PC-9 (cell line): ENCODE measurements around the gene KDM4C. TPM values are rescaled to one million over a fixed set of nuclear protein-coding genes. Genes with fewer than 3 reads are reported as not detected.

ENCODE experiments used
- BruUV-seq: library from RNA; stranded (reverse); fragments of 400-500 nt; replicated peaks from 2 replicates; lab custom pipeline; 2021; lab: Mats Ljungman, UMichigan
- CTCF ChIA-PET: fragments of 300-600 bp; sonication (Branson Sonifier 250); formaldehyde crosslinking; loops from one replicate; lab custom pipeline; 2022; ENCODE audit warnings: antibody characterized with exemption; lab: Charles Lee
- POLR2A ChIA-PET: fragments of 300-600 bp; sonication (Branson Sonifier 250); formaldehyde crosslinking; loops from one replicate; lab custom pipeline; 2022; ENCODE audit warnings: antibody characterized with exemption; ENCODE audit not compliant: unreplicated experiment; lab: Charles Lee
- DNase-seq, 2 experiments: peaks; one replicate each; pipeline versions ENCODE4 v3.0.0 to v3.0.0-alpha.2; 2015 to 2022; ENCODE audit warnings: mixed read lengths in 1 of 2
- H2AFZ ChIP-seq: fragments of 200-600 bp; sonication (generic); 2 replicates; pipeline ENCODE4 v1.8.1; 2017; ENCODE audit warnings: antibody characterized with exemption
- H3F3A ChIP-seq: fragments of 200-600 bp; sonication (generic); 2 replicates; pipeline ENCODE4 v1.8.1; 2017; ENCODE audit warnings: antibody characterized with exemption, mild to moderate bottlenecking, low read depth; ENCODE audit not compliant: insufficient read depth
- H3K27ac ChIP-seq: fragments of 200-600 bp; sonication (generic); 2 replicates; pipeline ENCODE4 v1.6.1; 2016; ENCODE audit warnings: mixed run types
- H3K27me3 ChIP-seq: fragments of 200-600 bp; sonication (generic); 2 replicates; pipeline ENCODE4 v1.6.1; 2016; ENCODE audit warnings: low read depth, mixed run types; ENCODE audit not compliant: insufficient read depth
- H3K36me3 ChIP-seq: fragments of 200-600 bp; sonication (generic); 2 replicates; pipeline ENCODE4 v1.6.1; 2016; ENCODE audit warnings: low read depth, mixed run types
- H3K4me1 ChIP-seq: fragments of 200-600 bp; sonication (generic); replicated peaks from 2 replicates; pipeline ENCODE4 v1.6.1; 2016; ENCODE audit warnings: mixed run types; ENCODE audit not compliant: insufficient read depth
- H3K4me2 ChIP-seq: fragments of 200-600 bp; sonication (generic); 2 replicates; pipeline ENCODE4 v1.6.1; 2017; ENCODE audit warnings: mixed run types
- H3K4me3 ChIP-seq: fragments of 200-600 bp; sonication (generic); 2 replicates; pipeline ENCODE4 v1.6.1; 2016; ENCODE audit warnings: mixed run types
- H3K79me2 ChIP-seq: fragments of 200-600 bp; sonication (generic); 2 replicates; pipeline ENCODE4 v1.6.1; 2017; ENCODE audit warnings: low read depth, mixed run types
- H3K9me2 ChIP-seq: fragments of 200-600 bp; sonication (generic); 2 replicates; pipeline ENCODE4 v1.8.1; 2017; ENCODE audit warnings: mild to moderate bottlenecking; ENCODE audit not compliant: insufficient read depth
- H3K9me3 ChIP-seq: fragments of 200-600 bp; sonication (generic); 2 replicates; pipeline ENCODE4 v1.8.1; 2016; ENCODE audit warnings: low read depth; ENCODE audit not compliant: insufficient read depth
- H4K20me1 ChIP-seq: fragments of 200-600 bp; sonication (generic); 2 replicates; pipeline ENCODE4 v1.8.1; 2017; ENCODE audit not compliant: insufficient read depth
- CTCF ChIP-seq: fragments of 200-600 bp; sonication (generic); conservative IDR thresholded peaks from 2 replicates; pipeline ENCODE4 v1.6.1; 2017; ENCODE audit warnings: mixed run types, antibody characterized with exemption, mild to moderate bottlenecking, moderate library complexity
- EZH2 ChIP-seq: fragments of 200-600 bp; sonication (generic); IDR thresholded peaks from 2 replicates; pipeline ENCODE4 v1.8.0; 2017; ENCODE audit warnings: antibody characterized with exemption, low read depth
- intact Hi-C: fragments of 100-400 bp; cut with micrococcal nuclease; formaldehyde crosslinking; loops from one replicate; pipeline ENCODE4 v1.10.0; 2022; ENCODE audit not compliant: unreplicated experiment
- total RNA-seq: library from RNA; stranded (reverse); gene quantifications from 2 replicates; pipeline ENCODE4 v1.2.3, GENCODE V29; 2021

KDM4C gene
- total RNA-seq, 1 experiment from 2014 or later: 12.9 TPM

DNA sequence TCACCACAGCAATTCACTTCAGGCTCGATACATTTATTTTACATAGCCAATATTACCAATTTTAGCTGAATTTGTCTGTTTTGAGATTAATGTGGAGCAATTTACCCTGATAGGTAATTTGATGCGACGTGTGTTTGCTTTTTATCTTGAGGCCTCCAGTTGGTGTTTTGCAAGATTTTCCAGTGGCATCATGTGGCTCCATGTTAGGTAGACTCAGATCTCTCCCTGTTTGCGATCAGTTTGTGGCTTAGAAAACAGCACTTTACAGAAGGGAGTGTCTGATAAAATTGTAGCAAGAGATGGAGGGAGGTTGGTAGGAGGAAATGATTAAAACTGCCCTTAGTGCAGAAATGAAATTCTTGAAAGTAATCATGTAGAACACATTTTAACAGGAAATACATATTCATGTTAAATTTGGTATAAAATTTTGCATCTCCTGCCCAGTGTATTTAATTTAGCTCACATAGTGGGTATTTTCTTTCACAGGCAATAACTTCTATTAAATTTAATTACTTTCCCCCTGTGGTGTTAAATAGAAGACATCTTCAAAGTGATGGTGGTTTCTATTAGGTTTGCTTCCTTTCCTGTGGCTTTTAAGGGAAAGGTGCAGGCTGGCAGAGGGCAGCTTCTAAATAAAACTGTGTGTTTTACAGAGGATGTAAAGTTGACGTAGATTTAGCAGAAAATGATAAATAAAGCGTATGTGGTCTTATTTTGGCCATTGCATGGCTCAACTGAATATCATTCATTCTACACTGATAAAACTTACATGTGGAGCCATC lies 135.8 kb downstream of the KDM4C start:
- ChIA-PET POLR2A (no interaction called here), CTCF (no interaction called here)
- Histone ChIP-seq H3K4me1 (no peaks in the 10 kb centered on the region), H2AFZ (no peak overlapping the region), H3K9me2 (no peaks in the 10 kb centered on the region), H3K27ac (no peak overlapping the region), H3F3A (no peaks in the 10 kb centered on the region), H3K4me3 (no peak overlapping the region), H3K4me2 (no peak overlapping the region), H3K27me3 (no peaks in the 10 kb centered on the region), H4K20me1 (no peaks in the 10 kb centered on the region), H3K9me3 (no peaks in the 10 kb centered on the region), H3K36me3 (no peaks in the 10 kb centered on the region), H3K79me2 (no peaks in the 10 kb centered on the region)
- DNase-seq: no peak
- BruUV-seq: no TSS peak
- intact Hi-C loops: no loop called here
- TF ChIP-seq CTCF (no peak), EZH2 (no peak)

GRCh38 chr9:6894135-6894534 lies 136.4 kb downstream of the KDM4C start:
- CTCF ChIA-PET: no interaction called here
- no peaks in the 10 kb centered on the region for H3K9me3 ChIP-seq
- DNase-seq: no peak
- H3F3A ChIP-seq: no peaks in the 10 kb centered on the region
- no peaks in the 10 kb centered on the region for H3K9me2 ChIP-seq
- no peaks in the 10 kb centered on the region for H3K36me3 ChIP-seq
- no peak overlapping the region for H2AFZ ChIP-seq
- no peak overlapping the region for H3K4me2 ChIP-seq
- no TSS peak for BruUV-seq
- POLR2A ChIA-PET: interaction anchor here (0.6 kb wide), 1 partner anchor 13 kb away, joined by 6 read pairs; no protein-coding TSS in a partner anchor
- H3K4me1 ChIP-seq: no peaks in the 10 kb centered on the region
- H3K79me2 ChIP-seq: no peaks in the 10 kb centered on the region
- TF ChIP-seq CTCF (no peak), EZH2 (no peak)
- H3K27me3 ChIP-seq: no peaks in the 10 kb centered on the region
- H3K4me3 ChIP-seq: no peak overlapping the region
- H4K20me1 ChIP-seq: no peaks in the 10 kb centered on the region
- H3K27ac ChIP-seq: no peak overlapping the region
- intact Hi-C loops: no loop called here

DNA sequence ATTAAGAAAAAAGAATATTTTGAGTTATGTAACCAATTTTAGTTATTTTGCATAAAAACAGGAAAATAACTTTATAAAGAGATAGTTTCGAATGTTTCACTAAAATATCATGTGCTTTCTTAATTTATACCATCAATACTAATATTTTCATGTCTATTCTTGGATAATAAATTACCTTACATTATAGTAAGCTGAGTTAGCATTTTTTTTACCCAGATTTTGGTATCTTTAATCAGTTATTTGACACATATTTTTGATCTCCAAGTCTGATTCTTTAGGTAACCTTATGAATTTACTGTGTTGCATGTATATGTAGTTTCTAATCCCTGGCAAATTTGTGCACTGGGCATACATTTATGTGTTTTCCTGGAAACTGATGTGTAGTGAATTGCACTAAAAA lies 138.0 kb downstream of the KDM4C start:
- BruUV-seq: no TSS peak
- Histone ChIP-seq H3K4me1 (no peaks in the 10 kb centered on the region), H2AFZ (no peak overlapping the region), H3K79me2 (no peaks in the 10 kb centered on the region), H3K27ac (no peak overlapping the region), H3K4me2 (no peak overlapping the region), H3K27me3 (no peaks in the 10 kb centered on the region), H3K9me2 (no peaks in the 10 kb centered on the region), H3K9me3 (no peaks in the 10 kb centered on the region), H3K4me3 (no peak overlapping the region), H3K36me3 (no peaks in the 10 kb centered on the region), H3F3A (no peaks in the 10 kb centered on the region), H4K20me1 (no peaks in the 10 kb centered on the region)
- intact Hi-C loops: no loop called here
- POLR2A ChIA-PET: no interaction called here
- CTCF ChIA-PET: no interaction called here
- DNase-seq: no peak
- TF ChIP-seq CTCF (no peak), EZH2 (no peak)
